ENCODE data around the gene ADAMTS5. TPM values are rescaled to one million over a fixed set of nuclear protein-coding genes. Genes with fewer than 3 reads are reported as not detected.

The ADAMTS5 gene
- total RNA-seq, 1 donor from 2014 or later = 14.1 TPM

GRCh38 chr21:26933448-26933847 is 33.4 kb downstream of the ADAMTS5 start:
- no peaks in the 10 kb centered on the region for H3K36me3 Mint-ChIP-seq (ENCODE audit: low read depth, unreplicated experiment)
- H3K4me3 Mint-ChIP-seq (ENCODE audit: unreplicated experiment) = no peak overlapping the region
- no peak overlapping the region for H2AFZ ChIP-seq (ENCODE audit: low read depth, low read length)
- H3K27me3 ChIP-seq (ENCODE audit: insufficient read depth, low read length) = no peaks in the 10 kb centered on the region
- H3K36me3 ChIP-seq (ENCODE audit: insufficient read depth, low read length) = no peaks in the 10 kb centered on the region
- H3K9ac ChIP-seq (ENCODE audit: low read length) = no peak overlapping the region
- H3K9me3 ChIP-seq (ENCODE audit: insufficient read depth, low read depth, low read length) = no peaks in the 10 kb centered on the region
- no peaks in the 10 kb centered on the region for H3K4me1 ChIP-seq (ENCODE audit: insufficient read depth, low read length)
- H3K9me3 Mint-ChIP-seq (ENCODE audit: unreplicated experiment) = no peaks in the 10 kb centered on the region
- H3K27me3 Mint-ChIP-seq (ENCODE audit: low read depth, unreplicated experiment) = no peaks in the 10 kb centered on the region
- H3K27ac Mint-ChIP-seq (ENCODE audit: unreplicated experiment) = no peak overlapping the region
- H3K4me3 ChIP-seq (ENCODE audit: insufficient read depth, low read depth, low read length) = no peak overlapping the region
- H3K27ac ChIP-seq (ENCODE audit: low read depth, low read length) = no peak overlapping the region
- no peaks in the 10 kb centered on the region for H3K79me2 ChIP-seq (ENCODE audit: insufficient read depth, low read length)
- H4K20me1 ChIP-seq (ENCODE audit: insufficient read depth, low read length) = no peaks in the 10 kb centered on the region
- TF ChIP-seq CTCF (IDR thresholded peaks at IDR 0.05; ENCODE audit: insufficient read depth, low read depth, low read length) (no peak), EZH2 (IDR thresholded peaks at IDR 0.05; ENCODE audit: insufficient read depth, low read length) (no peak)
- DNase-seq (ENCODE audit: low read depth) = no peak
- no peaks in the 10 kb centered on the region for H3K4me1 Mint-ChIP-seq (ENCODE audit: low read depth, unreplicated experiment)
- H3K4me2 ChIP-seq (ENCODE audit: low read length) = no peak overlapping the region
- FAIRE-seq = no peak

GRCh38 chr21:26925636-26926035 is 41.3 kb downstream of the ADAMTS5 start:
- DNase-seq (ENCODE audit: low read depth) (no peak), FAIRE-seq (no peak)
- Histone ChIP-seq H3K4me1 (ENCODE audit: insufficient read depth, low read length) (no peaks in the 10 kb centered on the region), H3K9ac (ENCODE audit: low read length) (no peak overlapping the region), H2AFZ (ENCODE audit: low read depth, low read length) (no peak overlapping the region), H3K9me3 (ENCODE audit: insufficient read depth, low read depth, low read length) (no peaks in the 10 kb centered on the region), H3K79me2 (ENCODE audit: insufficient read depth, low read length) (no peaks in the 10 kb centered on the region), H4K20me1 (ENCODE audit: insufficient read depth, low read length) (no peaks in the 10 kb centered on the region), H3K4me3 (ENCODE audit: insufficient read depth, low read depth, low read length) (no peak overlapping the region), H3K4me2 (ENCODE audit: low read length) (no peak overlapping the region), H3K36me3 (ENCODE audit: insufficient read depth, low read length) (no peaks in the 10 kb centered on the region), H3K27ac (ENCODE audit: low read depth, low read length) (no peak overlapping the region), H3K27me3 (ENCODE audit: insufficient read depth, low read length) (no peaks in the 10 kb centered on the region)
- Mint-ChIP-seq H3K36me3 (ENCODE audit: low read depth, unreplicated experiment) (no peaks in the 10 kb centered on the region), H3K9me3 (ENCODE audit: unreplicated experiment) (no peaks in the 10 kb centered on the region), H3K27me3 (ENCODE audit: low read depth, unreplicated experiment) (no peaks in the 10 kb centered on the region), H3K4me1 (ENCODE audit: low read depth, unreplicated experiment) (no peaks in the 10 kb centered on the region), H3K27ac (ENCODE audit: unreplicated experiment) (no peak overlapping the region), H3K4me3 (ENCODE audit: unreplicated experiment) (no peak overlapping the region)
- TF ChIP-seq CTCF (IDR thresholded peaks at IDR 0.05; ENCODE audit: insufficient read depth, low read depth, low read length) (no peak), EZH2 (IDR thresholded peaks at IDR 0.05; ENCODE audit: insufficient read depth, low read length) (no peak)

GRCh38 chr21:26925122-26925521 is 41.8 kb downstream of the ADAMTS5 start:
- Mint-ChIP-seq H3K4me1 (ENCODE audit: low read depth, unreplicated experiment) (peaks cover 1% of the 10 kb centered on the region), H3K36me3 (ENCODE audit: low read depth, unreplicated experiment) (no peaks in the 10 kb centered on the region), H3K27me3 (ENCODE audit: low read depth, unreplicated experiment) (no peaks in the 10 kb centered on the region), H3K27ac (ENCODE audit: unreplicated experiment) (no peak overlapping the region), H3K9me3 (ENCODE audit: unreplicated experiment) (no peaks in the 10 kb centered on the region), H3K4me3 (ENCODE audit: unreplicated experiment) (no peak overlapping the region)
- no peaks in the 10 kb centered on the region for H3K9me3 ChIP-seq (ENCODE audit: insufficient read depth, low read depth, low read length)
- TF ChIP-seq CTCF (IDR thresholded peaks at IDR 0.05; ENCODE audit: insufficient read depth, low read depth, low read length) = no peak
- no peak for TF ChIP-seq EZH2 (IDR thresholded peaks at IDR 0.05; ENCODE audit: insufficient read depth, low read length)
- H3K4me3 ChIP-seq (ENCODE audit: insufficient read depth, low read depth, low read length) = no peak overlapping the region
- DNase-seq (ENCODE audit: low read depth) (no peak), FAIRE-seq (no peak)
- H3K4me1 ChIP-seq (ENCODE audit: insufficient read depth, low read length) = no peaks in the 10 kb centered on the region
- no peaks in the 10 kb centered on the region for H3K27me3 ChIP-seq (ENCODE audit: insufficient read depth, low read length)
- no peaks in the 10 kb centered on the region for H3K79me2 ChIP-seq (ENCODE audit: insufficient read depth, low read length)
- H2AFZ ChIP-seq (ENCODE audit: low read depth, low read length) = no peak overlapping the region
- no peak overlapping the region for H3K27ac ChIP-seq (ENCODE audit: low read depth, low read length)
- H3K36me3 ChIP-seq (ENCODE audit: insufficient read depth, low read length) = no peaks in the 10 kb centered on the region
- H4K20me1 ChIP-seq (ENCODE audit: insufficient read depth, low read length) = no peaks in the 10 kb centered on the region
- no peak overlapping the region for H3K9ac ChIP-seq (ENCODE audit: low read length)
- H3K4me2 ChIP-seq (ENCODE audit: low read length) = no peak overlapping the region

Measured in astrocyte (in vitro differentiated cells and primary cell).